Stimulated activated CD4-positive, alpha-beta T cell treated with anti-CD3 and anti-CD28 coated beads, Interleukin-1b, Interleukin-23, amount 100 ng/mL, for 1 hour (primary cell): Measurements from ENCODE around the gene FSCN2.

ENCODE experiments used
- DNase-seq, 2 donors: peaks; one replicate each; pipeline ENCODE4 v3.0.0-alpha.2; 2020; ENCODE audit warnings: low read depth in 2 of 2

The FSCN2 gene

DNA sequence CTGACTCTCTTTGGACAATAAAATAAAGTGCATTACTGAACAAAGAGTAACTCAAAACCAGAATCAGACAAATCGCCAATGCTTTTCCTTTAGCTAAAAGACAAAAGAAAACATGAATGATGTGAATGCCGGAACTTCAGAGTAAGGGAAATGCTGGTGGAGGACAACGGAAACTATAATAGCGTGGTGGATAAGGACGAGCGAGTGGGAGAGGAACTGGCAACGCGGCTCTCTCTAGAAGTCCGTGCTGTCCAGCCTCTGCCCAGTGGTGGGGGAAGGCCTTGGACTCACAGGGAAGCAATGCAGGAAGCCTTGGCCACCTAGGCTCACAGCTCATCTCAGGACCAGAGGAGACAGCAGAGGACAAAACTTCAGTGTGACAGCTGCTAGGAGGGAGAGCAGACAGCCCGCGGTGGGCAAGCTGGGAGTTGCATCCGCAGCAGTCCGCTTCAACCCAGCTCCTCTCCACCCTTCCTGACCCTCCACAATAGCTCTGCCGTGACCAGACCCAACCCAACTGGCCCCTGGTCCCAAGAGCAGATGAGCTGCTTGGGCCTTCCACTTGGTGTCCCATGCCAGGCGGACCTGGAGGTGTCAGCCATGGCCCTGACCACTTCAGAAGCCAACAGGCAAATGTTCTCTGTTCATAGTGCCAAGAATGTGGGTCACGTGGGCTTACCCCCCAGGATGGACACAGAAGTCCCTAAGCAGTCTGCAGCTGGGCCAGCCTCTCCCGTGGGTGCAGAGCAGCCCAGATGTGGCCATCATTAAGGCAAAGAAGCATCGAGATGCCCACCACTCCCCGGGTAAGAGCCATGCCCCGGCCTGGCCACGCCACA is 29.3 kb downstream of the FSCN2 start:
- DNase-seq, result no peak

DNA sequence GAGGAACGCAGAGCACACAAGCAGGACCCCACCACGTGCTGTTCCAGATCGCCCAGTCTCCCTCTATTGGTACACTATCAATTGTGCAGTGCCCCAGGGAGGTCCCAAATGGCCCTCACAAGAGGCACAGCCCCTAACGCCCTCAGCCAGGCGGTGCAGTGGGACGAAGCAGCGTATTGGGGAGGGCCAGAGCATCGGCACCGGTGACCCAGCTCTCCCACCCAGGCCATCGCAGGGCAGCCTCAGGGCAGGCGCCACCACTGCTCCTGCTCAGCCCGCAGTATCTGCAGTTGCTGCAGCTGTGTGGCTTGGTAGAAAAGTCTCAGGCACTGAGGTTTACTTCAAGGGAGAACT is 29.9 kb downstream of the FSCN2 start:
- no peak for DNase-seq

DNA sequence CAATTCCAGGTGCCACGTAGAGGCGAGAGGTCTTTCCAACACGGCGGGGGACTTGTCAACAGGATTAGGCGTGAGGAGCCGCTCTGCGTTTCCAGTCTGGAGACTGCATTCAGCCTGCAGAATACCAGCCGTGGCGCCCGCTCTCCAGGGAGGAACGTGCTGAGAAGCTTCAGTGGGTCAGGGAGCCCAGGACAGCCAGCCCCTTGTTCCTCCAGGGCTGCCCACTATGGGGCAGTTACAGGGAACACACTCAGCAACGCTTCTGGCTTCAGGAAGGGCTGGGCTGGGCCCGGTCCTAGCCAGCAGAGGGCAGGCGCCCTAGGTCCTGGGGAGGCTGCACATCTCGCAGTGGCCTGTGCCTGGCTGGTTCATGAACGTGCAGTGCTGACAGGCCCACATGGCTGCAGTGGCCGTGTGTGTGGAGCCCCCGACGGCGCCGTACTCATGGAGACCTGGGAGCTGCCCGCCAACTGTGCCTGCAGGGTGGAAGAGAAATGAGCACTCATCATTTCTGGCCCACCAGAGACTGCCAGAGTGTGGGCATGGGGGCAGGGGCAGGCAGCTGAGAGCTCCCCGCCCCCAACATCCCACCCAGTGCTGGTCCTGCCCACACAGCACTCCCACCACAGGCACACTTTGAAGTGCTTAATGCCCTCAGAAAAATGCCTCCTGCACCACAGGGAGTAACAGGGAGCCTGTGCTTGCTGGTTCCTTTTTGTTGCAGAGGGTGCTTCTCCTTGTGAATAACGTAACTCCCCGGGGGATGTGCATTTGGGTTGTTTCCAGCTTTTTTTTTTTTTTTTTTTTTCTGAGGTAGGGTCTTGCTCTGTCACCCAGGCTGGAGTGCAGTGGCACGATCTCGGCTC is 31.0 kb downstream of the FSCN2 start:
- DNase-seq, result no peak

DNA sequence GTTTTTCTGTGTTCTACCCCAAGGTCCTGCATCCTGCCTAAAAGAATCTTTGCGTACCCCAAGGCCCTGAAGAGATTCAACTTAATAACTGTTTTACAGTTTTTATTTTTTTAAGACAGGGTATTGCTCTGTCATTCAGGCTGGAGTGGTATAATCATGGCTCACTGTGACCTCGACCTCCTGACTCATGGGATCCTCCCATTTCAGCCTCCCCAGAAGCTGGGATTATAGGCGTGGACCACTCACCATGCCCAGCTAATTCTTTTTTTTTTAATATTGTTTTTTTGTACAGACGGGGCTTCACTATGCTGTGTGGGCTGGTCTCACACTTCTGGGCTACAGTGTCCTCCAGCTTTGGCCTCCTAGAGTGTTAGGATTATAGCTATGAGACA is 33.3 kb downstream of the FSCN2 start:
- no peak for DNase-seq

DNA sequence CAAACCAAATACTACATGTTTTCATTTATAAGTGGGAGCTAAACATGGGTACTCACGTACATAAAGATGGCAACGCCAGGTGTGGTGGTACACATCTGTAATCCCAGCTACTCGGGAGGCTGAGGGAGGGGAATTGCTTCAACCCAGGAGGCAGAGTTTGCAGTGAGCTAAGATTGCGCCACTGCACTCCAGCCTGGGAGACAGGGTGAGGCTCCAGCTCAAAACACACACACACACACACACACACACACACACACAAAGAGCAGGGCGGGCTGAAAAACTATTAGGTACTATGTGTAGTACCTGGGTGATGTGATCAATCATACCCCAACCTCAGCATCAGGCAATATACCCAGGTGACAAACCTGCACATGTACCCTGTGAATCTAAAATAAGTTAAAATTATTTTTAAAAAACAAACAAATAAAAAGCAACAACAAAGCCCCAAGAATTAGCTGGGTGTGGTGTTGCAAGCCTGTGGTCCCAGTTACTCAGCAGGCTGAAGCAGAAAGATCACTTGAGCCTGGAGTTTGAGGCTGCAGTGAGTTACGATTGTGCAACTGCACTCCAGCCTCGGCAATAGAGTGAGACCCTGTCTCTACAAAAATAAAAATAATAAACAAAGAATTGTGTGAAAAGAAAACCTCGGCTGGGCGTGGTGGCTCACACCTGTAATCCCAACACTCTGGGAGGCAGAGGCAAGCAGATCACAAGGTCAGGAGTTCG is 35.8 kb downstream of the FSCN2 start:
- DNase-seq, result no peak

DNA sequence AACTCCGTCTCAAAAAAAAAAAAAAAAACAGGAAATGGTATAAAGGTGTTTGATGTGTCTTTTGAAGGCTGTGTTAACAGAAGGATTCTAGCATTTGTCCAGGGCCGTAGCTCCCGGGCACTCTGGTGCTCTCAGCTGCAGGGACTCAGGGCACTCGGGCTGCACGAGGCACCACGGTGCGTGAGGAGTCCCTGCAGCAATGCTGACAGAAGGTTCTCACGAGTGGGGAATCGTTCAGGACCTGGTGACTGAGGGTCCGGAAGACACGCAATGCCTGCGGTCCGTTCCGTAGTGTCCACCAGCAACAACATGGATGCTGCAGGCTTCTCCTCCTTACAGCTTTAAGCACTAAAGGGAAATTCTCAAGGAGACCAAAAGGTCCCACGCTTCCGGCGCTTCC is 36.6 kb downstream of the FSCN2 start:
- no peak for DNase-seq

DNA sequence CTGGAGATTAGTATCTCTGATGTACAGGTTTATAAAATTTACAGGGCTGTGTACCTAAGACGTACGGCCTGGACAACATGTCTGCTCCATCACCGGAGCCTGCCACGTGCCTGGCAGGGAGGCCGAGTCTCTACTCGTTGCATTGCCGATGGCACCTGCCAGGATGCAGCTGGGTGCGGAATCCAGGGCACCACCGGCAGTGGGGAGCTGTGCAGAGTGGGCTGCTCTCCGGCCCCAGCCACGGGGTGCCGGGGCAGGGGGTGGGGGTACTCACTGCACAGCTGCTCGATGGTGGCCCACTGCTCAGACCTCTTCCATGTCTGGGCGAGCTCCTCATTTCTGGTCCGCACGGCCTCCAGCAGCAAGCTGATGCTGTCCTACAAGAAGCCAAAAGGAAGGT is 37.1 kb downstream of the FSCN2 start:
- no peak for DNase-seq

DNA sequence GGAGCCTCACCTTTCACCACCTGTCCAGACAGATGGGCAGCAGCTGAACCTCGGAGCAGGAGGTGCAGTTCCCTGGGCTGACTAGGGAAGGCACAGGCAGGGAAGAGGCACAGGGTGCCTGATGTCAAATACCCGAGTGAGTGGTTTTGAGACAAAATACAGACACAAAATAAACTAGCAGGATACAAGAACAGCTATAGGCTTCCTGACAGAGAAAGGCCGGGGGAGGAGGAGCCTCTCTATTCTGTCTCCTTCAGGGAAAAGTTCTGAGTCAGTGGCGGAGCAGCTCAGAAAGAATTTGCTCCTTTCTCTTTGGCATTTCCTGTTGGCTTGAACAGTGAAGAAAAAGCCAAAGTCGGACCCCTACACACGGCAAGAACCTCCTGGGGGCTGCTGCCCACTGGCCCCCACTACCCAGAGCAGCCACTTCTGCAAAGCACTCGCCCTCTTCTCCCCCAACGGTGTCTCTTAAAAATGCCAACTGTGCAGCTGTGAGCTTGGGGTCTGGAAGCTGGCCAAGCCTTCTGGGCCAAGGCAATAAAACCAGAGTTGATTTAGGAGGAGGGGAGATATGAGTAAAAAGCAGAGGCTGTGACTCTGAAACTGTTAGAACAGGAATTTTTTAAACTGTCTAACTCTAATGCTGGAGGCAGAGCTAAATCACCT is 38.4 kb downstream of the FSCN2 start:
- no peak for DNase-seq

DNA sequence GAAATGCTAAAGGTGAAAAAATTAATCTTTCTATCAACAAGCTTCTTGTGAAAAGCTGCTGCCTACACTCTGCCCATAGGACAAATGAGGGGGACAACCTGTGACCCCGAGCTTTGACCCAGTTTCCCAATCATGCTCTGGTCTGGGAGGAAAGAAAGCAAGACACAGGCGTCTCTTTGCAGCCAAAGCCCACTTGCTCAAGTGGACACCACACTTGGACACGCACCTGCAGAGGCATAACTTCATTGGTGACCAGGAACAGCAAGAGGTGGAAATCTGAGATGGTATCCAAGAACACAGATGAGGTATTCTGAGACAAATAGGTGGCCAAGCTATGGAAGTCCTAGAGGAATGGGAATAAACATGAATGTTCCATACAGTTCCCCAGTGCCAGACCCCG is 39.0 kb downstream of the FSCN2 start:
- DNase-seq, result no peak

DNA sequence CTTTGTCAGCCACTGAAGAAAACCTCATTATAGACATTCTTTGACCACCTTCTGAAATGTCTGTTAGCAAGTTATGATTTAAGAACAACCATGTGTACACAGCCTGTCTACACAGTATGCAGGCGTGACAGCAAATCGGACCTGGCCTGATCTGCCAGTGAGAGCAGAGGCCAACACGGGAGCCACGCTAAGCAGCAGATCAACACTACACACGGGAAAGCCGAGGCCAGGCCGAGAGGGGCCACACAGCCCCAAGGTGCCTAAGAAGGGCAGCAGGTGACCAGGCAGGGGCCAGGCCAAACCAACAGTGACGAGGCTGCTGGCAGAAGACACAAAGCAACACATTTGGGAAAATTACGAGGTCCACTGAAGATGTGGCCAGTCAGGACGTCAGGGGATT is 40.2 kb downstream of the FSCN2 start:
- DNase-seq, result no peak

DNA sequence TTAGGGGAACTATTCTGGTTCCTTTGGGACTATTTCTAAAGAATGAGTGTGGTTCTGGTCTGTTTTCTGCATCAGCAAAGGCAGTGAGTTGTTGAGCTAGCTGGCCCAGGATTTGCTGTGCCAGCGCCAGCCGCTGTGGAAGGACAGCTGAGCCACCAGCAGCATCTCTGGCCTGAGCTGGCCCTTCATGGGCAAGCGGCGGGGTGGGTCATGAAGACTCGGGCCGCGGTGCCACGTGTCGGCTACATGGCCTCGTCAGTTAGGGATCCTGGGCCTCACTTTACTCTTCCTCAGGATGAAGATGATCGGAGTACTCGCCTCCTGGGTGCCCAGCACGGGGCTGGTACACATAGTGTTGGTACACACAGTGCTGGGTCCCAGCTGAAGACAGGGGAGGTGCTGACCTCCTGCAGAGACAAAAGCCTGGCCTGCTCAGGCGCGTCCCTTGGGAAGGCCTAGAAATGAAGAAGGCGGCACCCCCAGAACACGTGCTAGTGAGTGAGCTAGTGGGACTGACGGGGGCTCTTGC is 41.9 kb downstream of the FSCN2 start:
- no peak for DNase-seq

DNA sequence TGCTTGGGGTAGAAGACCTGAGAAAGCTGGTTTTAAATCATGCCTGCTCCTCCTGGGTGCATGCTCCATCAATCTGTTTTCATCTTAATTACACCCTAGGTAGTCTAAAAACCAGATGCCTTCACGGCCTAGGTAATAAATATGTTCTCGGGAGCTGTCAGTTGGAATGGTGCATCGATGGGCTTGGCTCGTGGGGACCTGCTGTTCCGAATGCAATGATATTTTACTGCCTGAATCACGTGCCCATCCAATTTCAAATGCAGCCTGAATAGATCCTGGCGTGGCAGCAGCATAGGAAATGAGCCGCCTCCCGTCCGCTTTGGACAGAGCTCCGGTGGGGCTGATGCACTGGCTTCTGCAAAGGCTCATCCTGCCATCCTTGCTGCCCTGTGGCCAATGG is 42.8 kb downstream of the FSCN2 start:
- DNase-seq, result no peak

DNA sequence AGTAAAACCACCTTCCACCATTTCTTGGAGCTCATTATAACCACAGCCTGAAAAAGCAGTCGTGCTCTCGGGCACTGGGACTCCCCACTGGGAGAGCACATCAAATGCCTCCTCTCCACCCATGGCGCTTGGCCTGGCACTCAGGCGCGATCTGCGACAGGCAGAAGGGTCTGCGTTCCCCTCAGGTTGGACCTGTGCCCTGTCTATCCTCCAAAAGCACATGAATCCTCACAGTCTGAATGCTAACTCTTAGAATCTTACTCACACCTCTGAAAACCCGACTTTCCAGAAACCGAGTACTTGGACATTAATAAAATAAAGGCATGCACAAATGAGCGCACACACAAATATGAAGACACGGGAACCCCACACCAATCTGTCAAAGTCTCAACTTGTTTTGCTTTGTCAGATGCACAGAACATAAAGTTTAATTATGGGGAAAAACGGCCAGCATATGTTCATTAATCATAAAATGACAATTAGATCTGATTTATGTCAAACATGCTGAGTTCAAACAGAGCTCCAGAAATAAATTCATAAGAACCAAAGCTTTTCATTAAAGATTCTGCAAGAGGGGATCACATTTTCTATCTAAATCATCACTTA is 44.5 kb downstream of the FSCN2 start:
- DNase-seq, result no peak

DNA sequence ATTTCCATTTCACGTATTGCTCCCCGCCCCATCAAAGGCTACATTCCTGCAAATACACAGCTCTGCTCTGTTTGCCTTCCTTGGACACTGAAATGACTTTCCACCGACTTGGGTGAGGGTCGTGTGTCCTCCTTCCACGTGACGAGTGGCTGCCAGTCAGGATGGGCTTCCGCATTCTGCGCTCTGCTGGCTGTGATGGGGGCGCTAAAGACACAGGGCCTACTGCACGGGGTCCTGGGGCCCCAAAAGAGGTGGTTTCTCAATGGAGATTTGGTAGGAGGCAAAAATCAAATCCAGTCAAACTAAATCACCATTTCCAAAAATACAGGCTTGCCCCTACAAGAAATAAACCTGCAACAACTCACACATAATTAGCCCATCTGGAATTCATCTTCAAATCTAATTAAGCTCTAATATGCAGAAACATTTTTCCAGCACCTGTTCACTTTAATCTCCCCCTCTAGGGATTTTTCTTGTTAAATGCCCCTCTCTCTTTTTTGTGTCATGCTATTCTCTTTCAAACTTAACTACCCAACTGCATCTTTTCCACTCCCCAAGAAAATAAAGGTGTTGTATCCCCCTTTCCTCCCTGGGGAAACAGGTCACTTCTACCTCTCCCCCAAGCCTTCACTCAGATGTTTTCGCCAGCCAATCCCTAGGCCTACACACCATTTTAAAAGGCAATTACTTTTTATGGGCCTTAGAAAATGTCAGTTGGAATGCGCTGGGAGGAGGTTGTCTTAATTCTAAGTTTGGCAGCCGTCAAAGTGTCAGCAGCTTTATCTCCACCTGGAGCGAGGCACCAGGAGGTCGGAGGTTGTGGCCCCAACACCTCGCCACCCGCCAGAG is 45.8 kb downstream of the FSCN2 start:
- no peak for DNase-seq

DNA sequence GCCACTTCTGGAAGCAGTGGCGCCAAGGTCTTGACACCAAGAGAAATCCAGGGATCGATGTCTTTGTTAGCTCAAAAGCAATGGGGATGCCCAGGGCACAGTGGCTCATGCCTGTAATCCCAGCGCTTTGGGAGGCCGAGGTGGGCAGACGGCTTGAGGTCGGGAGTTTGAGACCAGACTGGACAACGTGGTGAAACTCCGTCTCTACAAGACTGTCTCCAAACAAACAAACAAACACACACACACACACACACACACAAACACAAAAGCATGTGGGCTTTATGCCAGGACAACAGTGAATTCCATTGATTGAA is 46.4 kb downstream of the FSCN2 start:
- no peak for DNase-seq

DNA sequence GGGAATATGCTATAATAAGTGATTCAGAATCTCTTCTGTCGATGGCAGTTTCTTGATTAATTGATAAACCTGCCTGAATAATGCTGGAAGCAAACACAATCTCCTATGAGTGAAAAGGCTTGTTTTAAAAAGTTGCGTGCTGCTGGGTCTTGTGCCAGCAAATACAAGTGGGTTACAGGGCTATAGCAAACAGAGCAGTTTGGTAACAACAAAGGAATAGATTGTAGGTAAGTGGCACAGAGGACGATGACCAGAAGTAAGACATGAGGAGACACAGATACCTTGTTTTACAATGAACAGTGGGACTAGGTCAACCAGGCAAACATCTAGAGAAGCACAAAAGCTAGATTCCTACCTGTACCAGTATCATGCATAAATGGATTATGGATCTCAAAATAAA is 47.7 kb downstream of the FSCN2 start:
- no peak for DNase-seq

DNA sequence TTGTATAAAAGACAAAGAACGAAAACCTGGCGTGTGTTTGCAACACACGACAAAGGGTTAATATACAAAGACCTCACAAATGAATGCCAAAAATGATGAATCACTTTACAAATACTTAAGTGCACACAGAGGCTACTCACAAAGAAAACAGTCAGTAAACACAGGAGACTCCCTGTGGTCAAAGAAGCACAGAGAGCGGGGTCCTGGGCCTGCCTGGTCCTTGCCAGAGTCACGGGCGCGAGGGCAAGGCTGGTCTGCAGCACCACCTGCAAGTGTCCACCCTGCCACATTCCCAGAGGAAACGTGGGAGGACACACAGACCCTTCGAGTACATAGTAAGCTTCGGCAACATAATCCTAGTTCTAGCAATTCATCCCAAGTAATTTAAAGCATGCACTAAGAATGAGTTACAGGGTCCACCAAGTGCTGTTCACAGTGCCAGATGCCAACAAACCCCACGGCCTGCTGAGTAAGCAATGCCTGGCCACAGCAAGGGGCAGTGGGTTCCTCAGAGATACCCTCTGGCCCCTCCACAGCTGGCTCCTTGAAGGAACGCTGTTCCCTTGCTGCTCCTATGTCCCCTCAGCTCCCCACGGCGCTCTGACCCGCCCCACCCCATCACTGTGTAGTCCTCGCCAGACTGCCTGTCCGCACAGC is 48.6 kb downstream of the FSCN2 start:
- no peak for DNase-seq

DNA sequence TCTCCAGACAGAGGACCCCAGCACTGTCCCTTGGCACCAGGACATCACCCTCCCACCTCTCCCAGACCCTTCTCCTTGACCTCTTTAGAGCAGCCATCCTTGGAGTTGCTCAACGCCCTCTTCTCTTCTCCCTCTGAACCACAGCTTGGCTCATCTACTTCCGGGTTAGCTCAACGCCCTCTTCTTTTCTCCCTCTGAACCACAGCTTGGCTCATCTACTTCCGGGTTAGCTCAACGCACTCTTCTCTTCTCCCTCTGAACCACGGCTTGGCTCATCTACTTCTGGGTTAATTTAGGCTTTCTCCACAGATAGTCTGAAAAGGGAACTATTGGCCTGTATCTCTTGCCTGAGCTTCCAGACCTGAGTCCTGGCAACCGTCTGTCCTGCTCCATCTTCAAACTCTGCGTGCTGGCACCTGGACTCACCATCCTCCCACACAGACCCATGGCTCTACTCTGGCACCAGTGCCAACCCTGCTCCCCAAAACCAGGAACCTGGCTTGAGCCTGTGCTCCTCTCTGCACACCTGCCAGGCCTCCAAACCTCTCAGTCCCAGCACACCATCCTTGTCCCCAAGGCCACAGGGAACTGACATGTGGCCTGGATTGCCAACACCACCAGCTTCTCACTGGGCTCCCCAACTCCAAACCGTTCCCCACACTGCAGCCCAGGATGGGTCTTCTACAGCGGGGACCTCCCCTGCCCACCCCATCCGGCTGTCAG is 49.3 kb downstream of the FSCN2 start:
- no peak for DNase-seq

DNA sequence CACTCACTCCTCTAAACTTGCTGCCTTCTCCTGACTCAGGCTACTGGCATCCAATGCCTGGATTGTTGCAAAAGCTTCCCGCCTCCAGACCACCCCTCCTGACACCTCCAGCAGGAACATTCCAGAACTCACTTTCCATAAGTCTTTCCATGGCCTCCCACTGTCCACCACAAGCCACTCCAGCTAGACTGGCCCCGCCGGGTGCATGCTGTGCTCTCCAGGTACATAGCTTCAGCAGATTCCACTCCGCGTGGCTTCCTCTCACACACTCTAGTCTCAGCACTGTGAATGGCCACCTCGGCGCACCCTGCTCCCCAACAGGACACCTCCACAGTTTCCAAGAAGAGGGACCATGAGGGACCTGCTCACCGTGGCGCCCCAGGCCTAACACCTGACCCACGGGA is 49.9 kb downstream of the FSCN2 start:
- no peak for DNase-seq
